ENCODE results near the gene BMP5.

Gene BMP5

GRCh38 chr6:55872866-55873265, 2.5 kb downstream of the BMP5 start:
- no peak for DNase-seq (ENCODE audit: low read depth, low spot score)

GRCh38 chr6:55870181-55870813, 5.1 kb downstream of the BMP5 start:
- no peak for DNase-seq (ENCODE audit: low read depth, low spot score)

GRCh38 chr6:55869674-55870073, 5.7 kb downstream of the BMP5 start:
- no peak for DNase-seq (ENCODE audit: low read depth, low spot score)

- DNase-seq (ENCODE audit: low read depth, low spot score) = peak; percentile 53
These were observed 6.5 kb downstream of the BMP5 start for GRCh38 chr6:55868771-55869479.

- no peak for DNase-seq (ENCODE audit: low read depth, low spot score)
These were observed 7.2 kb downstream of the BMP5 start for GRCh38 chr6:55868176-55868575.

- peak; percentile 40 for DNase-seq (ENCODE audit: low read depth, low spot score)
These were observed 9.3 kb downstream of the BMP5 start for GRCh38 chr6:55866128-55866527.

- no peak for DNase-seq (ENCODE audit: low read depth, low spot score)
These were observed 22.1 kb downstream of the BMP5 start for GRCh38 chr6:55853008-55854001.

GRCh38 chr6:55841341-55841740, 34.0 kb downstream of the BMP5 start:
- peak; percentile 8 for DNase-seq (ENCODE audit: low read depth, low spot score)

- DNase-seq (ENCODE audit: low read depth, low spot score) = no peak
These were observed 36.3 kb downstream of the BMP5 start for GRCh38 chr6:55839080-55839479.

GRCh38 chr6:55836945-55837344, 38.4 kb downstream of the BMP5 start:
- no peak for DNase-seq (ENCODE audit: low read depth, low spot score)

- DNase-seq (ENCODE audit: low read depth, low spot score) = no peak
These were observed 38.9 kb downstream of the BMP5 start for GRCh38 chr6:55836481-55836880.

- DNase-seq (ENCODE audit: low read depth, low spot score) = no peak
These were observed 40.2 kb downstream of the BMP5 start for GRCh38 chr6:55835220-55835619.

GRCh38 chr6:55833284-55833683, 42.1 kb downstream of the BMP5 start:
- no peak for DNase-seq (ENCODE audit: low read depth, low spot score)

GRCh38 chr6:55827818-55828522, 47.4 kb downstream of the BMP5 start:
- DNase-seq (ENCODE audit: low read depth, low spot score) = no peak

GRCh38 chr6:55826941-55827340, 48.4 kb downstream of the BMP5 start:
- no peak for DNase-seq (ENCODE audit: low read depth, low spot score)

- DNase-seq (ENCODE audit: low read depth, low spot score) = peak; percentile 46
These were observed 49.9 kb downstream of the BMP5 start for GRCh38 chr6:55825402-55826051.

- peak; percentile 5 for DNase-seq (ENCODE audit: low read depth, low spot score)
These were observed 52.6 kb downstream of the BMP5 start for GRCh38 chr6:55822815-55823214.

- DNase-seq (ENCODE audit: low read depth, low spot score) = no peak
These were observed 53.4 kb downstream of the BMP5 start for GRCh38 chr6:55822005-55822404.

GRCh38 chr6:55820696-55821095, 54.7 kb downstream of the BMP5 start:
- no peak for DNase-seq (ENCODE audit: low read depth, low spot score)

- DNase-seq (ENCODE audit: low read depth, low spot score) = no peak
These were observed 55.6 kb downstream of the BMP5 start for GRCh38 chr6:55819811-55820210.

GRCh38 chr6:55818482-55818881, 56.9 kb downstream of the BMP5 start:
- no peak for DNase-seq (ENCODE audit: low read depth, low spot score)
